Sigmoid colon (tissue), 7 donors: ENCODE results near the gene TCF15. TPM values are rescaled to one million over a fixed set of nuclear protein-coding genes. Genes with fewer than 3 reads are reported as not detected.

Experiments
- DNase-seq: peaks from one replicate; pipeline ENCODE4 v3.0.0-alpha.2; 2019
- H3K27ac ChIP-seq, 4 donors: fragments of 200-600 bp; sonication (generic); one replicate each; pipeline ENCODE4 v1.5.1; 2016 to 2019; ENCODE audit warnings: mild to moderate bottlenecking in 1 of 4
- H3K27me3 ChIP-seq, 3 donors: fragments of 200-600 bp; sonication (generic); one replicate each; pipeline ENCODE4 v1.5.1; 2019; ENCODE audit warnings: mild to moderate bottlenecking in 1 of 3
- H3K36me3 ChIP-seq, 4 donors: fragments of 200-600 bp; sonication (generic); one replicate each; pipeline ENCODE4 v1.5.1; 2016 to 2019
- H3K4me1 ChIP-seq, 4 donors: fragments of 200-600 bp; sonication (generic); one replicate each; pipeline ENCODE4 v1.5.1; 2017 to 2019
- H3K4me3 ChIP-seq, 4 donors: fragments of 200-600 bp; sonication (generic); one replicate each; pipeline ENCODE4 v1.5.1; 2017 to 2019; ENCODE audit warnings: mild to moderate bottlenecking in 2 of 4, moderate library complexity in 1 of 4
- H3K9me3 ChIP-seq, 4 donors: fragments of 200-600 bp in 3 of 4; sonication (generic) in 3 of 4; one replicate each; pipeline versions ENCODE4 v1.5.1 to v1.6.1; 2013 to 2019
- EP300 ChIP-seq, 4 donors: sonication (generic); formaldehyde crosslinking; IDR thresholded peaks; one replicate each; pipeline ENCODE4 v1.6.1; 2017; ENCODE audit warnings: antibody characterized with exemption in 4 of 4
- POLR2A ChIP-seq, 2 donors: fragments of 450-650 bp; IDR thresholded peaks; one replicate each; pipeline ENCODE4 v1.6.1; 2016; ENCODE audit warnings: antibody characterized with exemption in 2 of 2, mild to moderate bottlenecking in 2 of 2, moderate library complexity in 2 of 2
- POLR2AphosphoS5 ChIP-seq, 4 donors: sonication (generic); formaldehyde crosslinking; IDR thresholded peaks; one replicate each; pipeline ENCODE4 v1.6.1; 2017; ENCODE audit warnings: antibody characterized with exemption in 4 of 4
- WGBS, 2 donors: extraction: QIAGEN DNeasy Blood & Tissue Kit; methylation state at CpG; one replicate each; pipeline ENCODE4 v1.1.7; 2013; 5-methylcytosine and 5-hydroxymethylcytosine counted together
- intact Hi-C: fragments of 100-400 bp; cut with DNase I; formaldehyde crosslinking; loops from one replicate; pipeline ENCODE4 v1.15.1; 2023
- polyA plus RNA-seq, 3 donors: library from polyadenylated mRNA; stranded (reverse); fragments of 200-250 nt; gene quantifications; one replicate each; pipeline ENCODE4 v1.2.3, GENCODE V29; 2013
- total RNA-seq, 4 donors: library from RNA; depleted of rRNA; stranded (reverse); fragments of >200 nt; gene quantifications; one replicate each; pipeline ENCODE4 v1.1.0, GENCODE V29; 2016
- TF ChIP-seq, protein P1 (sequence below), 4 experiments: fragments of 450-650 bp in 3 of 4; fragments of 200-600 bp in 1 of 4; IDR thresholded peaks; one replicate each; pipeline ENCODE4 v1.5.1; 2016 to 2019; ENCODE audit warnings: antibody characterized with exemption in 4 of 4, mild to moderate bottlenecking in 3 of 4, moderate library complexity in 2 of 4
- donor health status: healthy with polysubstance abuse.
- donor health status: Bipolar disorder and iron deficiency.
- donor health status: healthy.

TCF15 gene
- total and polyA plus RNA-seq, 7 donors, result 0.20 to 0.66 (median 0.36) TPM; not detected in 4

DNA sequence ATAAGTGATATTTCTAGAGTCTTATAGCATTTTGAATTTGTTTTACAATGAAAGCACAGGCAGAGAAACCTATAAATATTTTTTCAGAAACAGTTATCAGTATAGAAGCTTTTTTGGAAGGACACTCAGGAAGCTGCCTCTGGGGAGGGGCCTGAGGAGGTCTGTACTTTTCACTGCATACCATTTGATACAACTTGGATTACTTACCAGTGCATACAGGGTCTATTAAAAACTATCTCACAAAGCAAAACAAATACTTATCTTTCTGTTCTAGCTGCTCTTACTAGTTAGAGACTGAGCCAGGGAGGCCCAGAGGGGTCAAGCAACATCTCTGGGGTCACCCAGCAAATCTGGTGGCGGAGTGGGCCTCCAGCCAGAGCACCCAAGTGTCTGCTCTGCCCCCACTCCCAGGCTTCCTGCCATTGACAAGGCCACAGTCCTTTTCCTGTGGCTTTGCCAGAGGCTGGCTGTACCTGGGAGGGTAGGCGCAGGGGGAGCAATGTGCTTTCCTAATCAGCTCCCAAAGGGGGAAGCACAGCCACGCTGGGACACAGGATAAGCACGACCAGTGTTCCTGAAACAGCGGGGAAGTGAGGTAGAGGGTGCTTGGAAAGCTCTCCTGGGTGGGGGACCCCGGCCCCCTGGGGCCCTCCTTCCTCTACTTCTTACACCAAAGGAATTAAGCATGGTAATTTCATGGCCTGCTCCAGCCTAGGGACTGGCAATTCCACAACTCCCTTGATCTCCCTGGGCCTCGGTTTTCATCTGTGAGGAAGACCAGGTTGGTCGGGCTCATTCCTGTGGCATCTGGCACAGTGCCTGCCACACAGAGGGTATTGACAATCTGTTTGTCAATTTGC, 7.8 kb downstream of the TCF15 start:
- WGBS, 2 donors, result 67 to 71% methylated on average over 8 of the region's 8 CpGs

DNA sequence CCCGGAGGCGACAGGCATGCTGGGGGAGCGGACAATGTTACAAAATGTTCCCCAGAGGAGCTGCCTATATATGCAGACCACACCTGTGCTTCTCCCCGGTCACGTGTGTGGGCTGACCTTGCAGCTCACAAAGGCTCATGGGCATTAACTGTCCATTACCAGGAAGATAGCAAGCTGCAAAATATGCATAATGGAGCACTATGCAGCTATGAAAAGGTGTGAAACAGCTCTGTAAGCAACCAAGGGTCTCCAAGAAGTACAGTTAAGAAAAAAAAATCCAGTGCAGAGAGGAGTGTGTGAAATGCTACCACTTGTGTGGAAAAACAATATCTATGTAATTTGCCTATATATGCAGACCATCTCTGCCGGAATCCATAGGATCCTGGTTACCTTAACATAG, 9.4 kb downstream of the TCF15 start:
- Histone ChIP-seq H3K4me1 (no peaks in the 10 kb centered on the region), H3K27me3 (peaks cover 0 to 1% (median 0%) of the 10 kb centered on the region in 3 donors), H3K36me3 (no peaks in the 10 kb centered on the region), H3K9me3 (no peaks in the 10 kb centered on the region), H3K4me3 (no peak overlapping the region), H3K27ac (no peak overlapping the region)
- WGBS, 2 donors, result 86 to 93% methylated on average over 6 of the region's 6 CpGs
- TF ChIP-seq, protein P1, sequence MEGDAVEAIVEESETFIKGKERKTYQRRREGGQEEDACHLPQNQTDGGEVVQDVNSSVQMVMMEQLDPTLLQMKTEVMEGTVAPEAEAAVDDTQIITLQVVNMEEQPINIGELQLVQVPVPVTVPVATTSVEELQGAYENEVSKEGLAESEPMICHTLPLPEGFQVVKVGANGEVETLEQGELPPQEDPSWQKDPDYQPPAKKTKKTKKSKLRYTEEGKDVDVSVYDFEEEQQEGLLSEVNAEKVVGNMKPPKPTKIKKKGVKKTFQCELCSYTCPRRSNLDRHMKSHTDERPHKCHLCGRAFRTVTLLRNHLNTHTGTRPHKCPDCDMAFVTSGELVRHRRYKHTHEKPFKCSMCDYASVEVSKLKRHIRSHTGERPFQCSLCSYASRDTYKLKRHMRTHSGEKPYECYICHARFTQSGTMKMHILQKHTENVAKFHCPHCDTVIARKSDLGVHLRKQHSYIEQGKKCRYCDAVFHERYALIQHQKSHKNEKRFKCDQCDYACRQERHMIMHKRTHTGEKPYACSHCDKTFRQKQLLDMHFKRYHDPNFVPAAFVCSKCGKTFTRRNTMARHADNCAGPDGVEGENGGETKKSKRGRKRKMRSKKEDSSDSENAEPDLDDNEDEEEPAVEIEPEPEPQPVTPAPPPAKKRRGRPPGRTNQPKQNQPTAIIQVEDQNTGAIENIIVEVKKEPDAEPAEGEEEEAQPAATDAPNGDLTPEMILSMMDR (IDR thresholded peaks at IDR 0.05), result no peak
- TF ChIP-seq POLR2A (IDR thresholded peaks at IDR 0.05), result no peak
- no peak for TF ChIP-seq POLR2AphosphoS5 (IDR thresholded peaks at IDR 0.05)
- TF ChIP-seq EP300 (IDR thresholded peaks at IDR 0.05), result no peak
- intact Hi-C loops, result no loop called here
- DNase-seq, result no peak

More for the DNA sequence above, 7.8 kb downstream of the TCF15 start:
- peak; percentile 60 for DNase-seq
- Histone ChIP-seq H3K27me3 (peaks cover 0 to 6% (median 4%) of the 10 kb centered on the region in 3 donors), H3K27ac (peak overlapping the region in 2 of 4 donors; percentile 7 to 38), H3K9me3 (no peaks in the 10 kb centered on the region), H3K4me1 (no peaks in the 10 kb centered on the region), H3K36me3 (no peaks in the 10 kb centered on the region), H3K4me3 (no peak overlapping the region)
- TF ChIP-seq, protein P1 (IDR thresholded peaks at IDR 0.05), result no peak
- TF ChIP-seq POLR2AphosphoS5 (IDR thresholded peaks at IDR 0.05) (no peak), POLR2A (IDR thresholded peaks at IDR 0.05) (no peak), EP300 (IDR thresholded peaks at IDR 0.05) (no peak)
- intact Hi-C loops, result no loop called here

DNA sequence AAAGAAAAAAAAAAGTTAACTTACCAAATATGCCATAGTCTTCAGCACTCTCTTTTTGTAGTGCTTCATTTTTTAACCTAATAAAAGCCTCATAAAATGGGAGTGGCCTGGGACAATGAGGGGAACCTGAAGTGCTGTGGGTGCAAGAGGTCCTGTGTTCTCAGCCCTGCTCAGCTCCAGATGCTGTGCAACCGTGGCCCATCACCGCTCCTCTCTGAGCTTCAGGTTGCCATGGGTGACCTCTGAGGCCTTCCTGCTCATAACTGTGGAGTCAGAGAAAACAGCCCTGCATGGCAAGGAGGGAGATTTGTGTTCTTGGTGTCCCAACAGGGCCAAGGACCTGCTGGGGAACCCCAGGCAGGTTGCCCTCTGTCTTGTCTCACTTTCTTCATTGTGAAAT, 10.0 kb downstream of the TCF15 start:
- intact Hi-C loops, result no loop called here
- H3K36me3 ChIP-seq, result no peaks in the 10 kb centered on the region
- no peaks in the 10 kb centered on the region for H3K9me3 ChIP-seq
- no peaks in the 10 kb centered on the region for H3K4me1 ChIP-seq
- H3K27ac ChIP-seq, result no peak overlapping the region
- peak; percentile 14 for DNase-seq
- TF ChIP-seq EP300 (IDR thresholded peaks at IDR 0.05) (no peak), POLR2AphosphoS5 (IDR thresholded peaks at IDR 0.05) (no peak), POLR2A (IDR thresholded peaks at IDR 0.05) (no peak)
- TF ChIP-seq, protein P1 (IDR thresholded peaks at IDR 0.05), result no peak
- 82 to 90% methylated on average over 2 of the region's 2 CpGs for WGBS, 2 donors
- H3K27me3 ChIP-seq, result peaks cover 0 to 6% (median 0%) of the 10 kb centered on the region in 3 donors
- H3K4me3 ChIP-seq, result no peak overlapping the region

DNA sequence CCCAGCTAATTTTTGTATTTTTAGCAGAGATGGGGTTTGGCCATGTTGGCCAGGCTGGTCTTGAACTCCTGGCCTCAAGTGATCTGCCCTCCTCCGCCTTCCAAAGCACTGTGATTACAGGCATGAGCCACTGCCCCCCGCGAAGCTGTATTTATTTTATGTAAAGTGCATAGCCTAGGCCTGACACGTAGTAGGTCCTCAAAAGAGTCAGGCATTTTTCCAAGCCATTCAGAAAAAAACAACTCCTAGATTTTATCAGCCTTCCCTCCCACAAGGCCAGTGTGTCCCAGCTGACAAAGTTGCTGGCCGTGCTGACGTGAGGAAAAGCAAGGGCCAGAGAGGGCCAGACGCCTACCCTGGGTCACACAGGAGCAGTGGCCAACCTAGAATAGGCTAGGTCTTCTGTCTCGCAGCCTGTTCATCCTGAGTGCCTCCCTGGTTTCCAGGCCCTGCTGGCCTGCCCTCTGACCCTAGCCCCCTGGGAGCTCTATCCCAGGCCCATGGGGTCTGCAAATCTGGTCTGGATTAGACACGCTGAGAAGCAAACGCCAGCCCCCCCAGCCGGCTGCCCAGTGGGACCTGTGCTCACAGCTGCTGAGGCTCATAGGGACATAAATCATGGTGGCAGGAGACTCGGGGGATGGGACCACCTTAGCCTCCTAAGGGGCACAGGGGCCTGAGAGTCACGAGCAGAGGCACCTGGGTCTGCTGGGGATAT, 11.8 kb downstream of the TCF15 start:
- Histone ChIP-seq H3K9me3 (no peaks in the 10 kb centered on the region), H3K27ac (no peak overlapping the region), H3K4me1 (no peaks in the 10 kb centered on the region), H3K27me3 (peaks cover 0 to 12% (median 0%) of the 10 kb centered on the region in 3 donors), H3K4me3 (no peak overlapping the region), H3K36me3 (no peaks in the 10 kb centered on the region)
- intact Hi-C loops, result no loop called here
- WGBS, 2 donors, result 80 to 87% methylated on average over 13 of the region's 13 CpGs
- DNase-seq, result peak; percentile 54
- no peak for TF ChIP-seq EP300 (IDR thresholded peaks at IDR 0.05)
- TF ChIP-seq POLR2AphosphoS5 (IDR thresholded peaks at IDR 0.05), result no peak
- TF ChIP-seq, protein P1 (IDR thresholded peaks at IDR 0.05), result no peak
- TF ChIP-seq POLR2A (IDR thresholded peaks at IDR 0.05), result no peak
